ENCODE results near the gene PLPPR3. TPM values are rescaled to one million over a fixed set of nuclear protein-coding genes. Genes with fewer than 3 reads are reported as not detected.

The PLPPR3 gene
- total and polyA plus RNA-seq, 9 of the 15 experiments (the other 6 are each of a cell fraction or from before 2014, with no cell fraction given) = 0.01 to 48.2 (median 8.6) TPM

- Histone ChIP-seq H3K4me2 (ENCODE audit: insufficient read depth, low read length) (no peak overlapping the region), H2AFZ (ENCODE audit: low read depth, low read length) (no peak overlapping the region), H3K36me3 (ENCODE audit: control insufficient read depth, insufficient read depth, low read length) (no peaks in the 10 kb centered on the region), H3K9me3 (replicated peaks; ENCODE audit: control insufficient read depth, insufficient read depth, low read depth, low read length) (no peaks in the 10 kb centered on the region), H3K27me3 (ENCODE audit: control insufficient read depth in 2 of 2, insufficient read depth in 2 of 2, low read length in 2 of 2) (no peaks in the 10 kb centered on the region), H3K79me2 (ENCODE audit: control insufficient read depth, insufficient read depth, low read length) (no peaks in the 10 kb centered on the region), H3K4me3 (no peak overlapping the region), H4K20me1 (replicated peaks; ENCODE audit: control insufficient read depth, insufficient read depth, low read length) (no peaks in the 10 kb centered on the region), H3K27ac (ENCODE audit: extremely low read depth, low read depth, low read length) (no peak overlapping the region), H3K9ac (ENCODE audit: insufficient read depth in 1 of 2, low read depth in 2 of 2, low read length in 2 of 2) (peak overlapping the region in 1 of 2 experiments; percentile 71; a peak in 1 of 4 replicates), H3K9me1 (ENCODE audit: control insufficient read depth, insufficient read depth, low read length) (no peaks in the 10 kb centered on the region), H3K4me1 (replicated peaks in 1 of 2; ENCODE audit: control insufficient read depth in 2 of 2, insufficient read depth in 2 of 2, low read length in 2 of 2) (peaks cover 0 to 32% of the 10 kb centered on the region in 2 experiments; a peak in 2 of 5 replicates)
- TF ChIP-seq TSHZ1 (CRISPR knock-in tag; IDR thresholded peaks at IDR 0.05) (no peak), HNRNPH1 (optimal IDR thresholded peaks at IDR 0.05; ENCODE audit: low read depth, low read length) (no peak), RBM25 (IDR thresholded peaks at IDR 0.05; ENCODE audit: low read depth, low read length, severe bottlenecking) (peak; percentile 71), PTBP1 (IDR thresholded peaks at IDR 0.05; ENCODE audit: low read depth, low read length) (0 out of 2 replicates have a peak, but pooled peaks have one; percentile 26), ZNF121 (CRISPR knock-in tag; conservative IDR thresholded peaks at IDR 0.05) (peak; percentile 20; the same call in 1 of the 2 replicates), ZBTB12 (CRISPR knock-in tag; IDR thresholded peaks at IDR 0.05) (no peak), SMARCA5 (IDR thresholded peaks at IDR 0.05) (peak; percentile 52; the same call in 1 of the 2 replicates), HDAC1 (IDR thresholded peaks at IDR 0.05) (0 out of 4 replicates have a peak, but pooled peaks of 1 of the 2 experiments have one; percentile 18), BCOR (IDR thresholded peaks at IDR 0.05) (peak; percentile 40; the same call in 1 of the 2 replicates)
- FAIRE-seq = no peak
- no peak for DNase-seq (ENCODE audit: extremely low read depth in 1 of 4, low spot score in 3 of 4)
- ChIA-PET POLR2A (no interaction called here), CTCF (ENCODE audit: low intra/inter-chr PET ratio) (interaction anchor here (0.7 to 3.5 kb wide), 2 partner anchors 27 to 147 kb away, joined by 3 to 74 read pairs; partner anchors contain the start of gene KISS1R)
- in situ Hi-C loops (cut with MboI) = loop anchor here (25.0 kb wide), 1 partner anchor 465 kb away; the partner anchor contains the start of genes ATP5F1D, CBARP and MIDN
- WGBS (ENCODE audit: insufficient coverage, low coverage, missing lambda C conversion rate) = 80% methylated on average over 4 of the region's 5 CpGs
- BruUV-seq (replicated peaks) = no TSS peak
- no peak for ATAC-seq
- intact Hi-C loops (cut with micrococcal nuclease) = loop anchor here (5.0 kb wide), 1 partner anchor 210 kb away; the partner anchor contains the start of gene WDR18
These were observed 49.7 kb downstream of the PLPPR3 start for GRCh38 chr19:772063-772462.

Measured in K562 (cell line).